SK-N-MC (cell line): ENCODE measurements around the gene BBLN.
"Not testable (repeated sequence)": the region's sequence is repeated elsewhere in the genome, so short reads cannot be mapped to it uniquely, and the experiment has no call there.

Experiments used
- DNase-seq: peaks from one replicate; pipeline ENCODE4 v3.0.0-alpha.2; 2011; ENCODE audit warnings: low read depth, low spot score
- H3K27ac ChIP-seq: fragments of 200-600 bp; sonication (generic); 2 replicates; pipeline ENCODE4 v1.5.1; 2016; ENCODE audit warnings: mixed run types
- H3K36me3 ChIP-seq: fragments of 200-600 bp; sonication (generic); 2 replicates; pipeline ENCODE4 v1.6.1; 2017; ENCODE audit warnings: antibody characterized with exemption, low read length, mixed read lengths; ENCODE audit not compliant: insufficient read depth
- H3K4me3 ChIP-seq: fragments of 200-600 bp; sonication (generic); 2 replicates; pipeline ENCODE4 v1.5.1; 2016
- H3K9ac ChIP-seq: fragments of 200-600 bp; sonication (generic); 2 replicates; pipeline ENCODE4 v1.8.0; 2017; ENCODE audit warnings: mixed run types, mixed read lengths; ENCODE audit not compliant: insufficient read length
- H3K9me3 ChIP-seq: fragments of 200-600 bp; sonication (generic); 2 replicates; pipeline ENCODE4 v1.6.1; 2017; ENCODE audit warnings: low read depth, mild to moderate bottlenecking, antibody characterized with exemption, low read length, moderate library complexity, mixed read lengths
- EZH2 ChIP-seq: fragments of 200-600 bp; sonication (generic); IDR thresholded peaks from one replicate; pipeline ENCODE4 v1.6.1; 2017; ENCODE audit warnings: antibody characterized with exemption
- FOXP2 ChIP-seq: optimal IDR thresholded peaks from 2 replicates; pipeline ENCODE3; 2011; ENCODE audit warnings: mild to moderate bottlenecking, moderate library complexity; ENCODE audit not compliant: insufficient read depth; ENCODE audit errors: extremely low read length, control extremely low read depth
- POLR2AphosphoS5 ChIP-seq: IDR thresholded peaks from 2 replicates; pipeline ENCODE4 v1.6.1; 2012; ENCODE audit warnings: mild to moderate bottlenecking, low read depth, low read length, borderline replicate concordance

The BBLN gene, protein sequence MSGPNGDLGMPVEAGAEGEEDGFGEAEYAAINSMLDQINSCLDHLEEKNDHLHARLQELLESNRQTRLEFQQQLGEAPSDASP

DNA sequence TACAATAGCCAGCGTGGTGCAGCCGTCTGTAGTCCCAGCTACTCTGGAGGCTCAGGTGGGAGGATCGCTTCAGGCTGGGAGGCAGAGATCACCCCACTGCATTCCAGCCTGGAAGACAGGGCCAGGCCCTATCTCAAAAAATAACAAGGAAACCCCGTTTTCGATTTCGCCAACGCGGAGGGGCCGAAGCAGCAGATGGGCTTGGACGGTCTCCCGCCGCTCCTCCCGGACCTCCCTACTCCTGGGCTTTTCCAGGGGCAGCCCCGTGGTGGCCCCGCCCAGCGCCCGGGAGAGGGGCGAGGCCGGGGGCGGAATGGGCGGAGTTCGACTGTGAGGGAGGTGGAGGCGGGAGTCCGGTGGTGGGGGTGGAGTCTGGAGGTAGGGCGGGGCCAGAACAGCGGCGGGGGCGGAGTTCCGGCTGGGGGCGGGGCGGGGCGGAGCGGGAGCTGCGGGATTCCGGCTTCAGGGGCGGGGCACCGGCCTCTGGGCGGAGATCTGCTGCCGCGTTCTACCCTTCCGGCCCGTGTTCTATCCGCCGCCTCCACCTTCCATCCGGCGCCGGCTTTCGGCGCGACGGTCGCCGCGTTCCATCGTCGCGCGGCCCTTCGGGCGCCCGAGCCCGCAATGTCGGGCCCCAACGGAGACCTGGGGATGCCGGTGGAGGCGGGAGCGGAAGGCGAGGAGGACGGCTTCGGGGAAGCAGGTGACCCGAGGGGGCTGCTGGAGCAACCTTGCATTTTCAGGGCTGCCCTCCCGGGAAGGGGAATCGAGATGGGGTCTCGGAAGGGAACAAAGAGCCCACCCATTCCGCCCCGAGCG lies at the start of gene BBLN:
TSS of gene BBLN (plus strand) at position 482 of the 819 bp plus-strand sequence. CDS start at position 625, 143 bp downstream.
- H3K36me3 ChIP-seq: peaks cover 8% of the 10 kb centered on the region; the same call in 1 of the 2 replicates
- TF ChIP-seq POLR2AphosphoS5 (peak; percentile 85), EZH2 (no peak)
- peak within 1 kb of the TSS; percentile 95 for H3K4me3 ChIP-seq
- H3K27ac ChIP-seq: peak within 1 kb of the TSS; percentile 54
- no peaks in the 10 kb centered on the region for H3K9me3 ChIP-seq
- peak; percentile 18 for DNase-seq
- H3K9ac ChIP-seq: peak within 1 kb of the TSS; percentile 81

DNA sequence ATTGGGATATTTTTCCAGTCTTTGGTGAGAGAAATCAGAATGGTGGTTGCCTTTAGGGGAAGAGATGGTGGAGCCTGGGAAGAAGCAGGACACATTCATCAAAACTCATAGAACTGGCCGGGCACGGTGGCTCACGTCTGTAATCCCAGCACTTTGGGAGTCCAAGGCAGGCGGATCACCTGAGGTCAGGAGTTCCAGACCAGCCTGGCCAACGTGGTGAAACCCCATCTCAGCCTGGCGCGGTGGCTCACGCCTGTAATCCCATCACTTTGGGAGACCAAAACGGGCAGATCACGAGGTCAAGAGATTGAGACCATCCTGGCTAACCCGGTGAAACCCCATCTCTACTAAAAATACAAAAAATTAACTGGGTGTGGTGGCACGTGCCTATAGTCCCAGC lies 48.3 kb upstream of the BBLN start:
- H3K9me3 ChIP-seq, DNase-seq, H3K27ac ChIP-seq, H3K9ac ChIP-seq, H3K4me3 ChIP-seq: not testable (repeated sequence)
- peaks cover 13% of the 10 kb centered on the region for H3K36me3 ChIP-seq

DNA sequence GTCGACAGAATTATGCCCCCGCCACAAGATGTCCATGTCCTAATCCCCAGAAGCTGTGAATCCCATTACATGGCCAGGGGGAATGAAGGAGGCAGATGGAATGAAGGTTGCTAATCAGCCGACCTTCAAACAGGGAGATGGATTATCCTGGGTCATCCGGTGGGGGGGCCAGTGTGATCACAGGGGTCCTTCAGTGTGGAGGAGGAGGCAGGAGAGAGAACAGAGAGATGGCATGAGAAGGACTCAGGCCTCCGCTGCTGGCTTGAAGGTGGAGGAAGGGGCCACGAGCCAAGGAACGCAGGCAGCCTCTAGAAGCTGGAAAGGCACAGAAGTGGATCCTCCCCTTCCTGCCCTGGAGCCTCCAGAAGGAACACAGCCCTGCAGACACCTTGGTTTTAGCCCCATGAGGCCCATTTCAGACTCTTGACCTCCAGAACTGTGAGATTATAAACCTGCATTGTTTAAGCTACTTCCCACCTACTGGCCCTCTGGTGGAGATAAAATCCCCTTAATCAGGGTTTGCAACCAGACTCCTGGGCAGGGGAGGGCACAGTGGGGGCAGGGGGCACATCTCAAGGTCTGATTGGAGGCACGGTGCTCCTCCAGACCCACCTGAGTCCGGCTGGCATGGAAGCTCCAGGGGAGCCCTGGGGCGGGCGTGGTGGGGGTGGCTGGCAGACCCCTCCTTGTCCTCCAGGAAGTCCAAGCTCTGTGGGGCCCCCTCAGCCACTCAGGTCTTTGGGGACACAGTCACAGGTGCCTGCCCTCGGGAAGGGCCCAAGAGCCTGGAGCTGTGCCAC lies 46.3 kb upstream of the BBLN start:
- H3K9me3 ChIP-seq: no peaks in the 10 kb centered on the region
- DNase-seq: no peak
- TF ChIP-seq POLR2AphosphoS5 (no peak), FOXP2 (no peak), EZH2 (no peak)
- no peak overlapping the region for H3K9ac ChIP-seq
- no peak overlapping the region for H3K27ac ChIP-seq
- H3K4me3 ChIP-seq: no peak overlapping the region
- H3K36me3 ChIP-seq: no peaks in the 10 kb centered on the region

DNA sequence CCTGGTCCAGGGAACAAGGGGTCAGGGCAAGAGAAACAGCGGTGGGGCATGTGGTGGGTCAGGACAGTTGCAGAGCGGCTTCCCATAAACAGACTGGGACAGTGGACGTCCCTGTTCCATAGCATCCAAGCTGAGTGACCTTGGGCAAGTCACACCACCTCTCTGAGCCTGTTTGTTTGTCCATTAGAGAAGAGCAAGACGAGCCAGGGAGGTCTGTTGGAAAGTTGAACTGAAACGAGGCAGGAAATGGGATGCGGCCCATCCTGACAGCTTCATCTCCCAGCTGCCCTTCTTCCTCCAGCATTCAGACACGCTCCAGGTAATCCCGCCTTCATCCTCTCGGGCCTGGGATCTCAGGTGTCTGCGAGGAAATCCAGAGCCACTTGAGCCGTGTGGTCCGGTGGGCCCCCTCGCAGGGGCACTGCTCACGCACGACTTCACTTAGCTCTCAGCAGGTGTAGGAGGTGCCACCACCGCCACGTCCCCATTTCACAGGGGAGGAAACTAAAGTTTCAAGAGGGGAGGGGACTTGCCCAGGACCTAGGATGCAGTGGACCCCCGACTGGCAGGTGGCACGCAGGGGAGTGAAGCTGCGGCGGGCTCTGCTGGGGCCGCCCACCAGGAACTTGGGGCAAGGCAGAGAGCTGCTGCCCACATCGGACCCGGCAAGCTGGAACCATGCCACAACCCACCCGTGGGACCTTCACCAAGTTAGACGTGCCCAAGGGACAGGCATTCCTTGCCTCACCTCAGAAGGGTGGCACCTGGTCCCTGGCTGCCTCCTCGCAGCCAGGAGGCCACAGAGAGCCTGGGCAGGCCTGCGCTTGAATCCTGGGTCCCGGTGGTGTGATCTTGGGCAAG lies 45.5 kb upstream of the BBLN start:
- TF ChIP-seq POLR2AphosphoS5: no peak
- Histone ChIP-seq H3K27ac (no peak overlapping the region), H3K9me3 (no peaks in the 10 kb centered on the region), H3K9ac (no peak overlapping the region), H3K4me3 (no peak overlapping the region), H3K36me3 (no peaks in the 10 kb centered on the region)
- DNase-seq: no peak

DNA sequence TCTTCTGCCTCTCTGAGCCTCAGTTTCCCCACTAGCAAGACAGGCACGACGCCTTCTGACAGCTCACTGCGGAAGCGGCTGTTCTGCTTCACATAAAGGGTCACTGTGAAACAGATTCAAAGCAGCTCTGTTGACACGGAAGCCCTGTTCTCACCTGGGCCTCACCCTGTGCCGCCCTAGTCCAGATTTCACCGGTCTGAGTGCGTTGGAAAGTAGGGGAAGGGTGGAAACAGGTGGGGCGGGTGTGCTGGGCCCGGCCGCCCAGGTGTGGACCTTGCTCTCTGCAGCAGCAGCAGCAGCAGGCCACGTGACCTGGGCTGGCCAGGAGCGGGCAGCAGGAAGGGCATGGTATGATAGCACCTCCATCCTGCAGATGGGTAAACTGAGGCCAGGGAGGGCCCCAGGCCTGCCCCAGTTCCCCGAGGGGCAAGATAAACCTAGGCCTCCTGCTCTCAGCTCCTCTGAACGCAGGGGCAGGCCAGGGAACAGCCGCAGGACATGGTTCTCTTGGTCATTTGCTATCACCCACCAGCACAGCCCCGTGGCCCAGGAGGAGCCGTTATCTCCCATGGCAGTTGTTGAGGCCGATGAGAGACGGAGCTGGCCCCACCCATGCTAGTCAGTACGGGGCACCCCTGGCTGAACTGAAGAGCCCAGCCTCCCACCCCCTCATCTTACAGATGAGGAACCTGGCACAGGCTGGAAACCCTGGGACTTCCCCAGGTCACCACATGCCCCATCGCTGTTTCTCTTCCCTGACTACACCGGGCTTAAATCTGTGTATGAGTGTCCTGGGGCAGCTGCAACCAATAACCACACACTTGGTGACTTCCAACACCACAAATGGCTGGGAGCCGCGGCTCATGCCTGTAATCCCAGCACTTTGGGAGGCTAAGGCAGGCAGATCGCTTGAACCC lies 44.6 kb upstream of the BBLN start:
- no peak overlapping the region for H3K9ac ChIP-seq
- DNase-seq: no peak
- no peak overlapping the region for H3K27ac ChIP-seq
- no peak overlapping the region for H3K4me3 ChIP-seq
- TF ChIP-seq FOXP2 (no peak), EZH2 (no peak), POLR2AphosphoS5 (no peak)
- H3K36me3 ChIP-seq: no peaks in the 10 kb centered on the region
- H3K9me3 ChIP-seq: no peaks in the 10 kb centered on the region

DNA sequence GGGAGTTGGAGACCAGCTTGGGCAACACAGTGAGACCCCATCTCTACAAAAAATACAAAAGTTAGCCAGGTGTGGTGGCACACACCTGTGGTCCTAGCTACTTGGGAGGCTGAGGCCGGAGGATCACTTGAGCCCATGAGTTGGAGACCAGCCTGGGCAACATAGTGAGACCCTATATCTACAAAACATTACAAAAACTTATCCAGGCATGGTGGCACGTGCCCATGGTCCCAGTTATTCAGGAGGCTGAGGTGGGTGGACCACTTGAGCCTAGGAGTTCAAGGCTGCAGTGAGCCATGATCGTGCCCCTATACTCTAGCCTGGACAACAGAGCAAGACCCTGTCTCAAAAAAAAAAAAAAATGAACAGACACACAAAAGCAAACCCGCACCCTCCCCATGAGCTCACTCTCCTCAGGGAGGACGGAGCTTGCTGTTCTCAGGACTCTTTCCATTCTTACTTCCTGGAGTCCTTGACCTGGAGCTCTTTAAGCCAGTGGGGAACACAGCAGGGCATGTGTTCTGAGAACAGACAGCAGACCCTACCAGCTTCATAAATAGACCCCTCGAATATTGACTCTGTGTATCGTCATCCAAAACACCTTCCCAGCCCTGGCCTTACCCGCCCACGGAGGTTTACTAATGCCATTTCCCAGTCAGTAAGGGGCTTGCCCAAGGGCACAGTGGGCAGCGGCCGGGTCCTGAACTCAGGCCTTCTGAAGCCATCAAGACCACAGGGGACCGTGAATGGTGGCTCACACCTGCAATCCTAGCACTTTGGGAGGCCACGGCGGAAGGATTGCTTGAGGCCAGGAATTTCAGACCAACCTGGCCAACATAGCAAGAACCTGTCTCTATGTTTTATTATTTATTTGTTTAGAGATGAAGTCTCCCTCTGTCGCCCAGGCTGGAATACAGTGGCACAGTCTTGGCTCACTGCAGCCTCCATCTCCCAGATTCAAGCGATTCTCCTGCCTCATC lies 43.7 kb upstream of the BBLN start:
- Histone ChIP-seq H3K9ac (no peak overlapping the region), H3K27ac (no peak overlapping the region), H3K36me3 (no peaks in the 10 kb centered on the region), H3K9me3 (no peaks in the 10 kb centered on the region), H3K4me3 (no peak overlapping the region)
- TF ChIP-seq EZH2: no peak
- no peak for TF ChIP-seq POLR2AphosphoS5
- no peak for TF ChIP-seq FOXP2
- DNase-seq: no peak
